Caki2 (cell line): Measurements from ENCODE around the gene CHMP4A. TPM values are rescaled to one million over a fixed set of nuclear protein-coding genes. Genes with fewer than 3 reads are reported as not detected.
A peak's percentile ranks its signal among the peaks of the same experiment; 100 is the strongest.

ENCODE experiments used
- DNase-seq: peaks from one replicate; pipeline ENCODE4 v3.0.0-alpha.2; 2015; ENCODE audit warnings: low read depth
- in situ Hi-C: cut with HindIII; loops from 2 replicates; pipeline ENCODE4 v1.10.0; 2016; ENCODE audit warnings: low sequenced_read_pairs, low pct_unique_long_range_greater_than_20kb, mixed read lengths
- total RNA-seq: library from RNA; depleted of rRNA; stranded (reverse); fragments of >200 nt; shearing (Covaris generic); gene quantifications from 2 replicates; pipeline ENCODE4 v1.2.3, GENCODE V29; 2014; ENCODE audit warnings: low replicate concordance

The CHMP4A gene
- total RNA-seq, 1 experiment from 2014 or later: 23.3 TPM

DNA sequence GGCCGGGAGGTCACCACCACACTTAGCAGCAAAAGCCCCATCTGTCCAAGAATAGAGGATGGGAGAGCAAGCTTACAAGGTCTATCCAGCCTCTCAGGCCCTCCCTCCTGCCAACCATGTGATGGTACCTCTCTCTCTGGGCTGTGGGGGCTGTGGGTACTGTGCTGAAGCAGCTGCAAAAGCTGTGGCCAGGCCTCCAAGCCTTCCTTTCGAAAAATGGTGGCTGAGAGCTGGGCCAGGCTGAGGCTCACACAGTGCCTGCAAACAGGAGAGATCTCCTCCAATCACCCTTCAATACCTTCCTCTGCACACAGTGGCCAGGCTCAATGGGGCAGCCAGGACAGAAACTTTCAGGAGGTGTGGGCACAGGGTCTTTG lies 25.8 kb downstream of the CHMP4A start:
- DNase-seq: no peak
- in situ Hi-C loops: no loop called here

DNA sequence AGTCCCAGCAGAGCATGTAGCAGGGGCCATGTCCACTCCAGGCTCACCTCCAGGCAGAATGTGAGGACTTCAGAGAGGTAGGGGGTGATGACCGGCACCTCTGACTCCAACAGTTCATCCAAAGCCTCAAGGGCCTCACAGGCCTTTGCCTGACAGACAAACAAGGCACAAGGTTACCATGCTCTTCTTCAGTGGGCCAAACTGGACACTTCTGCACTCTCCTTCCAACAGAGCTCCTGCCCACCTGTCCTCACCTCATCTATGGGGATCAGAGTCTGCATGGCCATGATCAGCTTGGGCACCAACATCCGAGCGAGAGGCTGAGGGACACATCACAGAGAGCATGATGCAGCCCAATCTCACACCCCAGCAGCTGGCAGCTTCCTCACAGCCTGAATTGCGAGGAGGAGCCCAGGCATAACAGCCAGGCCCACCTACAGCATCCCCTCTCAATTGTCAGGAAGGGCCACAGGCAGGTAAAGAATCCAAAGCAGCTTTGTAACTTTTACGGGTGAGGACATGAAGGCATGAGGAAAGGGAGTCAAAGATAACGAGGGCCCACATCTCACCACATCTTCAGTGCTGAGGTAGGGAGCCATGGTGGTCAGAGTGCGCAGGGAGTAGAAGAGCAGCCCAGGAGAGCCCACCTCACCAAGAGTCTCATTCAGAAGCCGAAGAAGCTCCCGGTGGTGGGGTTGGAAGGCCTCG lies 26.3 kb downstream of the CHMP4A start:
- DNase-seq: no peak
- in situ Hi-C loops: no loop called here

DNA sequence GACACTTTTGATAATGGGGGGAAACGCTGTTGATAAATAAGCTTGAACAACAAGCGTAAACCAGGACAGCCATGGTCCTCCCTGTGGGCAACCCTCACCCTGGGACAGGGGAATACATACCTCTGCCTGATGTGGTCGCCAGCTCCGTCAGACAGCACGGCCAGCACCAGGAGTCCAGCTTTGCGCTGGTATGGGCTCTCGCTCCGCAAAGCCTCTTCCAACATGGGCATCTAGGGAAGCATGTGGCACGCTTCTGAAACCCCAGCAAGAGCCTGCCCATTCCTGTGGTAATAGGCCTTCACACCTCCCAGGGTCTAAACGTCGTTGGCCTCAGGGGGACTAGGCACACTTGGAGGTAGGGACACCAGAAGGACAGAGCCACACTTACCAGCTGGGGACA lies 27.5 kb downstream of the CHMP4A start:
- DNase-seq: no peak
- in situ Hi-C loops: no loop called here

GRCh38 chr14:24185026-24185425 lies 28.3 kb downstream of the CHMP4A start:
- DNase-seq: no peak
- in situ Hi-C loops: no loop called here

- no peak for DNase-seq
- in situ Hi-C loops: no loop called here
Measured at GRCh38 chr14:24184104-24184970, 29.0 kb downstream of the CHMP4A start.

DNA sequence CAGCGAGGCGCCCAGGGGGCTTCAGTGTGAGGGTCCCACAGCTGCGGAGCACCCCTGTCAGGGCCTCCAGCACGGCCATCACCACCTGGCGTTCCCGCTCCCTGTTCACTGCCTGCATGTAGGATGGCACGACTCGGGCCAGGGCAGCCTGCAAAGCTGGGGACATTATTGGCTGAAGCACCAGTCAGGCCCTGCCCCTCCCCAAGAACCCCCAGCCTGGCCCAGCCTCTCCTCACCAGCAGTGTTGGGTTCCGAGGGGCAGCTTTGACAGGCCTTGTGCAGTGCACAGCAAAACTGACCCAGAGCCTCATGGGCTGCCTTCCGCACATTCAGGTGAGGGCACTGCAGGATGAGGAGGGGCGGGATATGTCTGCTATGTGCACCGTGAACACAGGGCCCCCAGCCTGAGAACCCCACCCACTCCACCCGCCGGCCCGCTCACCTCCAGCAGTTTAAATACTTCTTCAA lies 30.2 kb downstream of the CHMP4A start:
- in situ Hi-C loops: no loop called here
- no peak for DNase-seq

GRCh38 chr14:24182110-24182882 lies 31.0 kb downstream of the CHMP4A start:
- no peak for DNase-seq
- in situ Hi-C loops: no loop called here

- in situ Hi-C loops: no loop called here
Measured at GRCh38 chr14:24181371-24182077, 31.8 kb downstream of the CHMP4A start.

DNA sequence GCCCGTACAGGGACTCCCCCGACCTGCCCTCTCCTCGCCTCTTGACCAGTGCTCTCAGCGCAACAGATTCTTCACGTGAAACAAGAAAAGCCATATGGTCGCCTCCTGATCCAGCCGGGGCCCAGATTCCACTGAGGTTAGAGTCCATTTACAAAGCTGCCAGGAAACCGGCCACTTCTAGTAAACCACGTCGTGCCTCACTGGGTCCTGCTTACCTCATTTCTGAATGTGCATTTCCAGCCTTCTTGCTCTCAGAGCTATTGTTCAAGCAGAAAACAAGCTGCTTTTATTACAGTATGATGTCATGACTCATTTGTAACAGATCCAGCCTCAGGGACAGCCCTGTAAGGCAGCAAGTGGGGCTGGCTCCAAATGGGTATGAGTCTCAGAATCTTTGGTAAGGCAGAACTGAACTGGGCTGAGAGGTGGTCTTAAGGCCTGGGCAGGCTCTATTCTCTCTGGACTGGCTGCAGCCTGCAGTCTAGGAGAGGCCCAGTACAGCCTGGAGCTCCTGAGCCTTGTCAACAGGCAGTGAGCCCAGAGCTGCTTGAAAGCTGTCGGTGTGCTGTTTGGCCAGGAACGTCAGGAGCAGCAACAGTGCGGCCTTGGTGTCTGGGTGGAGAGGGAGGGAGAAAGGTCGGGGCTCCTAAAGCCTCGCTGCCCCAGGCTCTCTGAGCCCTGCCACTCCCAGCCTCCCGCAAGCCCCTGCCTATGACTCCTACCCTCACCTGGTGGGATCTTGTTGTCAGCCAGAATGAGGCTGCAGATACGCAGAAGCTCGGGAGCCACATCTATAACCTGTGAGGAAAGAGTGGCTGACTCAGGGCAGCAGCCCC lies 33.1 kb downstream of the CHMP4A start:
- in situ Hi-C loops: no loop called here
- peak; percentile 68 for DNase-seq

More at GRCh38 chr14:24181371-24182077, 31.8 kb downstream of the CHMP4A start:
- DNase-seq: no peak

- in situ Hi-C loops: no loop called here
- DNase-seq: no peak
Measured at GRCh38 chr14:24179294-24179960, 33.9 kb downstream of the CHMP4A start.

DNA sequence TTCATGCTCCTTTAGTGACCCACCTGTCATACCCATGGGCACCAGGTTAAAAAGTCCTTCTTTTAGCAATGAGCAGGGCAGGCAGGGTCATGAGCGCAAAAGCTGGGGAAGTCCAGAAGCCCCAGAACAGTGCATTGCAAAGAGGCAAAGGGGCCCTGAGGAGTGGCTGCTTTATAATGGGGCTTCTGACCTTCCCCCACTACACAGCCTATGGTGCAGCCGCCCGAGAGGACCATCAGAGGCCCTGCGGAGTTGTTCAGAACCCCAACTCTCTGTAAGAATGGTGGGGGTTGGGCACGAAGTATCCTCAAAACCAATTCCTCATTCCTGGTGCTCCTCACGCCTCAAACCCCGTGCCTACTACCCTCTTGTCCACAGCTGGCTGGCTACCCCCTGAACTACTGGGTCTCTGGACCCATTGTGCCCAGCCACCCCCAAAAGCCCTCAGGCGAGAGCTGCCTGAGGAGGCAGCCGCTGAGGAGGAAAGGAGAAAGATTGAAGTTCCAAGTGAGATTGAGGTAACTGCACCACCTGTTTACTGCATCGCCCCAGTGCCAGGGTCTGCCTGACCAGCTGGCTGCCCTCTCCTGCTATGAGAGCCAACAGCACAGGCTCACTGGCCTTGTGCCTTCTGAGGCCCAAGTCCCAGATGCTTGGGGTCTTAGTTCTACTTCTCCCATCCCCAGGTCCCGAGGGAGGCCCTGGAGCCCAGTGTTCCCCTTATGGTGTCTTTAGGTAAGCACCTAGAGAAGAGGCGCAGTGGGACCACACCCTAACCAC lies 34.7 kb downstream of the CHMP4A start:
- in situ Hi-C loops: no loop called here
- no peak for DNase-seq

DNA sequence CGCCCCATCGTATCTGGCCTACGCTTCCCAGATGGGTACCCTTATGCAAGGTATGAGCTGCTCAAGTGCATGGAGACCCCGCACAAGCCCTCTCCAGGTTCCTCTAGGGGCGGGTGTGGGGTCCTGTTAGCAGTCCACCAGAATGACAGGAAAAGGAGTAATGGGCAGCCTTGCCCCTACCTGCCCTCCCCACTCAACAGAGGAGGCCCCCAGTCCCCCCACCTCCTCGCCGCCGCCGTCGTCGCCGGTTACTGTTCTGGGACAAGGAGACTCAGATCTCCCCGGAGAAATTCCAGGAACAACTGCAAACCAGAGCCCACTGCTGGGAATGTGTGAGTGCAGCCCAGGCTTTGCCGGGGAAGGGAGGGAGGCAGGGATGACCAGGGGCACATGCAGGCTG lies 35.4 kb downstream of the CHMP4A start:
- in situ Hi-C loops: no loop called here
- DNase-seq: no peak

- no peak for DNase-seq
- in situ Hi-C loops: no loop called here
Measured at GRCh38 chr14:24177041-24177825, 36.1 kb downstream of the CHMP4A start.

DNA sequence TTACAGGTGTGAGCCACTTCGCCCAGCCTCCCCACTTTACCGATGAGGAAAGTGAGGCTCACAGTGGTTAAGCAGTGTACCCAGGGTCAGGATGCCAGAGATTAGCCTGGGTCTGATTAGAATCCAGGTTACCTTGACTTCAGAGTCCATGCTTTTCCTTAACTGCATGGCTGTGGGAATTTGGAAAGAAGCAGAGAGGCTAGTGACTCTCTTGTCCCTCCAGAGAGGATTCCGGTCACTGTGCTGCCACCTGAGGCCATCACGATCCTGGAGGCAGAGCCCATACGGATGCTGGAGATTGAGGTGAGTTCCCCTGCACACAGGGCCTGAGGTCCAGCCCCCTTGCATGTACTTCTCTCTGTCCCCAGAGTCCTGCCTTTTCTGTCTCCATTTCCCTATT lies 36.7 kb downstream of the CHMP4A start:
- in situ Hi-C loops: no loop called here
- DNase-seq: no peak

- in situ Hi-C loops: no loop called here
Measured at GRCh38 chr14:24172871-24173281, 40.4 kb downstream of the CHMP4A start.

More at GRCh38 chr14:24172871-24173281, 40.4 kb downstream of the CHMP4A start:
- no peak for DNase-seq
